Activated effector memory CD4-positive, alpha-beta T cell treated with Interleukin-2 at 50 U/mL for 16 hours (primary cell): ENCODE data around the gene MCF2L.

Experiments used
- DNase-seq: peaks from one replicate; pipeline ENCODE4 v3.0.0-alpha.2; 2020

The MCF2L gene

GRCh38 chr13:112965573-112966115 lies 3.4 kb upstream of the MCF2L start:
- DNase-seq: no peak

DNA sequence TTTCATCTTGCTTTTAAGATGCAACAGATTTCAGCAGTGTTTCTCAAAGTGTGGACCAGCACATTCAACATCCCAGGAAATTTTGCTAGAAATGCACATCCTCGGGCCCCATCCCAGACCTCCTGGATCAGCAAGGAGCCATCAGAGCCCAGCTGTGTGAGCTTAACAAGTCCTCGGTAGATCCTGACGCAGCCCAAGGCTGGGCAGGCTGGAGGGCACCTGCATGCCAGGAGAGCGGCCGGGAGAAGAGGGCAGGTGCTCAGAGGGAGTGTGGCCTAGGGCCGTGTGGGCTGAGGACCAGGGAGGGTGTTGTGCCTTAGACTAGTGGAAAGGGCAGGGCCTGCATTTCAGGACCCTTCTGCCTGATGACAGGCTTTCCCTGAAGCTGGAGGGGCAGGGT lies 2.2 kb upstream of the MCF2L start:
- no peak for DNase-seq

DNA sequence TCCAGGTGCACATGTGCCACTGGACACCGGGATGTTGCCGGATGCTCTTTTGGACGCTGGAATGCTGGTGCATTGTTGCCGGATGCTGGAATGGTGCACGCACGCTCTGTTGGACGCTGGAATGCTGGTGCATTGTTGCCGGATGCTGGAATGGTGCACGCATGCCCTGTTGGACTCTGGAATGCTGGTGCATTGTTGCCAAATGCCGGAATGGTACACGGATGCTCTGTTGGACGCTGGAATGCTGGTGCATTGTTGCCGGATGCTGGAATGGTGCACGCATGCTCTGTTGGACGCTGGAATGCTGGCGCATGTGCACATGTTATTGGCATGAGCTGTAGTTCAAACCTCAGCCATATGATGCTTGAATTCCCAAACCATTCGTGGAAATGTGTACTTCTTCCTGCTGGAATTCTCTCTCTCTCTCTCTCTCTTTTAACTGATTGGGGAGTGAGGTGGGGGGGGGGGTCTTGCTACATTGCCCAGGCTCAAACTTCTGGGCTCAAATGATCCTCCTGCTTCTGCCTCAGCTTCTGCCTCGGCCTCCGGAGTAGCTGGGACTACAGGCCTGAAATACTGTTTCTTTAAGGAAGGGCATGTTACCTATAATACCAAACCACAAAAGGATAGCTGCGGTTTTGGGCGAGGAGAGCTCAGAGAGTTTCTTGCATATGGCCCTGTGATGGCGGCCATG lies 1.2 kb upstream of the MCF2L start:
- DNase-seq: no peak

- peak; percentile 37 for DNase-seq
These were observed 569 bp upstream of the MCF2L start for GRCh38 chr13:112968380-112968909.

- DNase-seq: no peak
These were observed 801 bp downstream of the MCF2L start for GRCh38 chr13:112969692-112970338.

GRCh38 chr13:112970552-112971287 lies 1.7 kb downstream of the MCF2L start:
- no peak for DNase-seq

- DNase-seq: no peak
These were observed 2.3 kb downstream of the MCF2L start for GRCh38 chr13:112971288-112971643.

GRCh38 chr13:112972258-112972657 lies 3.2 kb downstream of the MCF2L start:
- no peak for DNase-seq

DNA sequence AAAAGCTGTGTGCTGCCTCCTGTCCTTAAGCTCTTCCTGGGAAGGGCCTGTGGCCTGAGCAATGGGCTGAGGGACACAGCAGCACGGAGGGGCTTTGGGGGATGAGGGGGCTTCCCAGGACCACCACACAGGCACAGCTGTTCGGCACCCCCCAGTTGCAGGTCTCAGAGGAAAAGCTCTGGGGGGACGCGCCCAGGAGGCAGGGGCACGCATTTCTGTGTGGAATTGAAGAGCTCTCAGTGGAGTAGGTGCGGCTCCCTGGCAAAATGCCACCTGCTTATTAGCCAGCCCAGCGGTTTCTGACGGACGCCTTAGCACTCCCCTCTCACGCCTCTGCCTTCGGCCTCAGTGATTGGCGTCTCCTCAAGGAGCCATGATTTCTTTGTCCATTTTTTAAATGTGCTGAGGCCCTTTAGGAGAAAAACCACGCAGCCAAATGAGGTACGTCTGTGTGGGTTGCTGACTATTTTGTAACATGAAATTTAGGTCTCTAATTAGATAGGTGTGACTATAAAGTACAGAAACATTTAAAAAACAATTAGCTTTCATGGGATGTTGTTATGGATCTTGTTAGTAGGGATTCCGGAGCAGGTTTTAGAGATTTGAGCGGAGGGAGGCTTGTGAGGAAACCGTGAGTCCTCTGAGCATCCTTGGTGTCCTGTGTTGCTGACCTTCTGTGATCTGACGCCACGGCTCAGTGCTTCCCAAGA lies 4.0 kb downstream of the MCF2L start:
- DNase-seq: no peak

- DNase-seq: no peak
These were observed 4.5 kb downstream of the MCF2L start for GRCh38 chr13:112973577-112973951.

DNA sequence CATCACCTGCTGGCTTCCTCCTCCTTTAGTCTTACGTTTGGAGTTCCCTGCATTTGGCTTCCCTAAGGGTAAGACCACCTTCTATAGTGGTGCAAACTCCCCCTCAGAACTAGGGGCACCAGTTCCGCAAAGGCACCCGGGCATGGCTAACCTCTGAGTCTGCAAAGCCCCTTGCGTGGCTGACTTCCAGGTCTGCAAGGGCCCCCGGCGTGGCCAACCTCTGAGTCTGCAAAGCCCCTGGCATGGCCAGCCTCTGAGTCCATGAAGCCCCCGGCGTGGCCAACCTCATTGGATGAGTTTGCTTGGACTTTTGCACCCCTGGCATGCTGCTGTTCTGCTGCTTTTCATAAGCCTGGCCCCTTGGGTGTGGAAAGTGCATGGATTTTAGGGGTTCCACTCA lies 5.1 kb downstream of the MCF2L start:
- DNase-seq: no peak

- DNase-seq: no peak
These were observed 5.7 kb downstream of the MCF2L start for GRCh38 chr13:112974671-112975070.

- DNase-seq: no peak
These were observed 6.5 kb downstream of the MCF2L start for GRCh38 chr13:112975401-112975939.

- DNase-seq: no peak
These were observed 7.5 kb downstream of the MCF2L start for GRCh38 chr13:112976526-112976925.

- DNase-seq: no peak
These were observed 8.1 kb downstream of the MCF2L start for GRCh38 chr13:112977091-112977490.

GRCh38 chr13:112977525-112977924 lies 8.5 kb downstream of the MCF2L start:
- no peak for DNase-seq

DNA sequence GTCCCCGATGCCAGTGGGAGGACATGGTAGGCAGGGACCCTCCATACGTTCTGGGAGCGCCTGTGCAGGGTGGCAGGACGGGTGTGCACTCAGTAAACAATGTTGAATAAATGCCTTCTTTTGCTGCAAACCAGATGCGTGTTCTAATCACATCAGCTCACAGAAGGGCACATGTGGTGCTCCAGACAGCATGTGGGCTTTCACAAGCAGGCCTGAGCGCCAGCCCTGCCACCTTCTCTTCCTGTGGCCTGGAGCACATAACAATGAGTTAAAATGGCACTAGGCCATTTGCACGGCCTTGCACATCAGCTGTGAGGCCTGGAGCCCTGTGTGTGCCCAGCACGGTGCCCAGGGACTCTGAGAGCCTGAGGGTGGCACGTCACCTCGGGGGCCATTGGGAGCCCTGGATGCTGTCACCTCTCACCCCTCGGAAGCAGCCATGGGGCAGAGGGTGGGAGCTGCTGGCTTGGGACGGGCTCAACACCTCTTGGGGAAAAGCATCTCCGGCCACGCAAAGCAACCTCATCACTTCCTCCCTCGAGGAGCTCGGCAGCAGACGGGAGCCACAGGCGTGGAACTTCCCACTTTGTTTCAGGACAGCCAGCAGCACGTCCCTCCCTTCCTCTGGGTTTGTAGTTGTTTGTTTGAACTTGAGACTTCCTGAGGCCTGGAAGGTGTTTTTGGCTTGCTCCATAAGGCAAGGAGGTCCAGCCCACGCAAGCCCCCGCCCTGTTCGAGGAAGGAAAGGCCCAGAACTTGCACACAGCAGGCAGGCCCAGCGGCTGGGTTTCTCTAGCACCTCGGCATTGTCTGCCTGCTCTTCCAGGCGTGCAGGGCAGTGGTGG lies 9.8 kb downstream of the MCF2L start:
- DNase-seq: no peak

DNA sequence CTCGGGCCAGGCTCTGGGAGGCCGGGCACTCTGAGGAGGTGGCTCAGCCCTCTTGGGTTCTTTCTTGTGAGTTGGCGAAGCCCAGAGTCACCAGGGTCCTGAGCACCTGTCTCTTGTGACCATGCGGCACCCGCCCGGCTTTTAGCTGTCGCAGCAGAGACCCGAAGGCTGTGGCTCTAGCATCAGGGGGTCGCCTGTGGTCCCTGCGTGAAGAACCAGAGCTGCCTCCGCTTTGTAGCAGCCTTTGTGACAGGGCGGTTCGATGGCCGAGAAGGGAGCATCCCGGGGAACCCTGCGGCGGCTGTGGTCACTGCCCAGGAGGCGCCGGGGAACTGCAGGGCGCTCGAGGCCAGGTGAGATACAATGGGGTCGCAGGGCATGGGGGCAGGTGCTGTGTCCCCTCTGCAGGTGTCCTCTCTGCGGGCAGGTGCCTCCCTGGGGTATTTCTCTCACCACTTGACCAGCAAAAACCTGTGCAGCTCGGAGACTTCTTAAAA lies 10.4 kb downstream of the MCF2L start:
- no peak for DNase-seq

- DNase-seq: no peak
These were observed 11.4 kb downstream of the MCF2L start for GRCh38 chr13:112980434-112980833.

GRCh38 chr13:112981451-112981850 lies 12.4 kb downstream of the MCF2L start:
- no peak for DNase-seq

DNA sequence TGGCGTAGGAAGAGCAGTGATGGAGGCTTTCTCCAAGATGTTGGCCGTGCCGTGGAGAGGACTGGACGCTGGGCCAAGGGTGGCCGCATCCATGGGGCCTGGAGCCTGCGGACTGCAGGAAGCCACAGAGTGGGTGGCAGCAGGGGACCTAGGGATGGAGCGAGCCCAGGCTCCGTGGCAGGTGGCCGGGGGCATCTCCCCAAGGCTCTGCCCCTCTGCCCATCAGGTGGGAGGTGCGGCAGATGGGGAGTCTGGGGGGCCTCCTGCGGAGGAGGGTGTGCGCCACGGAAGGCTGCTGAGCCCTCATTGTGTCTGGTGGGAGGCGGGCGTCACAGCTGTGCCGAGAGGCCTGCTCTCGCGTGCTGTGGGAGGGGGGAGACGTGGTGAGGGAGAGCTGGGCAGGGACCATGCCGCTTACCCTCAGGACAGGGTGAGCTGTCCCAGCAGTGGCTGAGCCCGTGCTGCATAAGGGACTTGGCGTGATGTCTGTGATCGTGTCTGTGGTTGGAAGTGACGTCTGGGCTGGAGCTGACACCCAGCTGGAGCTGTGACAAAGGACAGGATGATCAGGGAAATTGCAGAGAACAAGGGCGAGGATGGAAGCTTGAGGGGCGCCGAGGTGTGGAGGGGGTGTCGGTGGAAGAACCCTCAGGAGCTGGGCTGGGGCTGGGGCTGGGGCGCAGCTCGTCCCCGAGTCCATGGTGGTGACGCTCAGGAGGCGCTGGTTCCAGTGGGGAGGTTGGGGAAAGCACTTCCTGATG lies 13.4 kb downstream of the MCF2L start:
- no peak for DNase-seq
